GM21447 (cell line): ENCODE results near the gene KCTD1.

Experiments used
- ATAC-seq: cut with Tn5 transposase; IDR thresholded peaks from one replicate; pipeline ENCODE4 v1.9.1; 2021; ENCODE audit not compliant: unreplicated experiment

The KCTD1 gene

GRCh38 chr18:26482569-26482968 is 65.8 kb downstream of the KCTD1 start:
- no peak for ATAC-seq

GRCh38 chr18:26480897-26481795 is 67.2 kb downstream of the KCTD1 start:
- no peak for ATAC-seq

GRCh38 chr18:26479681-26480079 is 68.7 kb downstream of the KCTD1 start:
- ATAC-seq: no peak

- no peak for ATAC-seq
Observed at GRCh38 chr18:26479065-26479680, 69.2 kb downstream of the KCTD1 start.

- ATAC-seq: no peak
Observed at GRCh38 chr18:26477828-26478466, 70.4 kb downstream of the KCTD1 start.

- no peak for ATAC-seq
Observed at GRCh38 chr18:26476697-26477096, 71.7 kb downstream of the KCTD1 start.

- ATAC-seq: no peak
Observed at GRCh38 chr18:26474542-26474941, 73.8 kb downstream of the KCTD1 start.

- no peak for ATAC-seq
Observed at GRCh38 chr18:26473672-26474071, 74.7 kb downstream of the KCTD1 start.

GRCh38 chr18:26471826-26472225 is 76.5 kb downstream of the KCTD1 start:
- ATAC-seq: no peak

GRCh38 chr18:26471027-26471426 is 77.3 kb downstream of the KCTD1 start:
- no peak for ATAC-seq

- ATAC-seq: peak; percentile 91
Observed at GRCh38 chr18:26470011-26470637, 78.2 kb downstream of the KCTD1 start.

GRCh38 chr18:26468931-26469340 is 79.4 kb downstream of the KCTD1 start:
- peak; percentile 49 for ATAC-seq

- no peak for ATAC-seq
Observed at GRCh38 chr18:26466026-26466425, 82.3 kb downstream of the KCTD1 start.

- ATAC-seq: no peak
Observed at GRCh38 chr18:26465431-26465830, 82.9 kb downstream of the KCTD1 start.

- ATAC-seq: no peak
Observed at GRCh38 chr18:26464128-26465011, 84.0 kb downstream of the KCTD1 start.

GRCh38 chr18:26462355-26462754 is 86.0 kb downstream of the KCTD1 start:
- no peak for ATAC-seq

- no peak for ATAC-seq
Observed at GRCh38 chr18:26461405-26461804, 86.9 kb downstream of the KCTD1 start.

GRCh38 chr18:26460449-26461091 is 87.8 kb downstream of the KCTD1 start:
- peak; percentile 83 for ATAC-seq

- no peak for ATAC-seq
Observed at GRCh38 chr18:26459884-26460283, 88.5 kb downstream of the KCTD1 start.

GRCh38 chr18:26459340-26459739 is 89.0 kb downstream of the KCTD1 start:
- ATAC-seq: no peak
